NCI-H2227 (cell line): ENCODE data around the gene BLOC1S5.
"Not testable (repeated sequence)": the region's sequence is repeated elsewhere in the genome, so short reads cannot be mapped to it uniquely, and the experiment has no call there.

ENCODE experiments used
- DNase-seq: peaks from one replicate; lab custom pipeline; 2025; ENCODE audit not compliant: unreplicated experiment; lab: John Stamatoyannopoulos, UW

BLOC1S5 gene

GRCh38 chr6:8045769-8046168 is 18.4 kb downstream of the BLOC1S5 start:
- DNase-seq: not testable (repeated sequence)

GRCh38 chr6:8043221-8043620 is 21.0 kb downstream of the BLOC1S5 start:
- DNase-seq: no peak

- no peak for DNase-seq
These were observed 22.1 kb downstream of the BLOC1S5 start for GRCh38 chr6:8041913-8042583.

- not testable (repeated sequence) for DNase-seq
These were observed 30.1 kb downstream of the BLOC1S5 start for GRCh38 chr6:8034107-8034506.

- DNase-seq: no peak
These were observed 33.3 kb downstream of the BLOC1S5 start for GRCh38 chr6:8030920-8031319.

GRCh38 chr6:8029243-8029870 is 34.8 kb downstream of the BLOC1S5 start:
- DNase-seq: no peak

- no peak for DNase-seq
These were observed 36.1 kb downstream of the BLOC1S5 start for GRCh38 chr6:8027965-8028651.

GRCh38 chr6:8026800-8027199 is 37.4 kb downstream of the BLOC1S5 start:
- no peak for DNase-seq

- no peak for DNase-seq
These were observed 39.0 kb downstream of the BLOC1S5 start for GRCh38 chr6:8025191-8025590.

- no peak for DNase-seq
These were observed 40.6 kb downstream of the BLOC1S5 start for GRCh38 chr6:8023638-8024037.

GRCh38 chr6:8020083-8020482 is 44.1 kb downstream of the BLOC1S5 start:
- no peak for DNase-seq

GRCh38 chr6:8017705-8018104 is 46.5 kb downstream of the BLOC1S5 start:
- DNase-seq: no peak

- no peak for DNase-seq
These were observed 46.9 kb downstream of the BLOC1S5 start for GRCh38 chr6:8017276-8017701.

- DNase-seq: no peak
These were observed 49.2 kb downstream of the BLOC1S5 start for GRCh38 chr6:8014947-8015346.

- no peak for DNase-seq
These were observed 50.4 kb downstream of the BLOC1S5 start for GRCh38 chr6:8013763-8014162.

- DNase-seq: peak; percentile 43
These were observed 58.0 kb downstream of the BLOC1S5 start for GRCh38 chr6:8006208-8006607.

- DNase-seq: no peak
These were observed 59.1 kb downstream of the BLOC1S5 start for GRCh38 chr6:8005136-8005535.

- DNase-seq: no peak
These were observed 63.6 kb downstream of the BLOC1S5 start for GRCh38 chr6:8000636-8001035.

GRCh38 chr6:8000188-8000596 is 64.0 kb downstream of the BLOC1S5 start:
- no peak for DNase-seq

GRCh38 chr6:7999201-7999600 is 65.0 kb downstream of the BLOC1S5 start:
- DNase-seq: no peak

GRCh38 chr6:7998103-7998725 is 66.0 kb downstream of the BLOC1S5 start:
- DNase-seq: no peak

- no peak for DNase-seq
These were observed 66.9 kb downstream of the BLOC1S5 start for GRCh38 chr6:7997286-7997685.
